K562 (cell line): ENCODE data around the gene RAB40AL. TPM values are rescaled to one million over a fixed set of nuclear protein-coding genes. Genes with fewer than 3 reads are reported as not detected.

Source experiments
- ATAC-seq: fragments of 200-7000 bp; cut with Tn5 transposase; 3 replicates; pipeline ENCODE4 v1.9.1; 2020; ENCODE audit warnings: moderate library complexity
- BruUV-seq: library from RNA; stranded (reverse); fragments of 400-500 nt; replicated peaks from 2 replicates; lab custom pipeline; 2021; lab: Mats Ljungman, UMichigan
- CTCF ChIA-PET: fragments of 300-600 bp; formaldehyde crosslinking; extraction: SDS; loops from one replicate; lab custom pipeline; 2021; ENCODE audit warnings: low intra/inter-chr PET ratio; lab: Yijun Ruan, JAX
- POLR2A ChIA-PET: fragments of 300-600, 350-650 bp; sonication (Branson Sonifier 250); formaldehyde crosslinking; extraction: SDS; loops from one replicate; lab custom pipeline; 2021; ENCODE audit warnings: antibody characterized with exemption, inconsistent platforms; lab: Yijun Ruan, JAX
- DNase-seq, 4 experiments: peaks; one replicate each; pipeline versions ENCODE4 v3.0.0 to v3.0.0-alpha.2; 2011 to 2018; ENCODE audit warnings: low spot score in 3 of 4, mixed read lengths in 3 of 4; ENCODE audit errors: extremely low read depth in 1 of 4
- FAIRE-seq: peaks from 2 replicates; lab custom pipeline; 2011; peaks lifted over from hg19 to GRCh38; lab: Jason Lieb, UNC
- H2AFZ ChIP-seq: 2 replicates; pipeline ENCODE4 v1.6.0; 2011; ENCODE audit warnings: low read depth, low read length, control low read depth, inconsistent platforms
- H3K27ac ChIP-seq: fragments of 200-600 bp; 3 replicates; pipeline ENCODE4 v1.8.0; 2011; ENCODE audit warnings: low read depth, mild to moderate bottlenecking, control low read depth, inconsistent platforms, low read length, moderate library complexity, mixed read lengths; ENCODE audit errors: extremely low read depth
- H3K27me3 ChIP-seq, 2 experiments: fragments of 300-600 bp in 1 of 2; 2 replicates in 1 of 2; 3 replicates in 1 of 2; pipeline versions ENCODE4 v1.6.0 to v1.8.0; 2011; ENCODE audit warnings: inconsistent platforms in 2 of 2, low read length in 2 of 2, mild to moderate bottlenecking in 1 of 2, mixed read lengths in 1 of 2, moderate library complexity in 1 of 2; ENCODE audit not compliant: control insufficient read depth in 2 of 2, insufficient read depth in 2 of 2
- H3K36me3 ChIP-seq: fragments of 300-600 bp; 3 replicates; pipeline ENCODE4 v1.8.0; 2011; ENCODE audit warnings: mild to moderate bottlenecking, low read length, inconsistent platforms; ENCODE audit not compliant: control insufficient read depth, insufficient read depth
- H3K4me1 ChIP-seq, 2 experiments: fragments of 200-600 bp in 1 of 2; replicated peaks in 1 of 2; 2 replicates in 1 of 2; 3 replicates in 1 of 2; pipeline versions ENCODE4 v1.5.1 to v1.8.0; 2011; ENCODE audit warnings: inconsistent platforms in 2 of 2, low read length in 2 of 2, mild to moderate bottlenecking in 1 of 2, mixed read lengths in 1 of 2, moderate library complexity in 1 of 2; ENCODE audit not compliant: control insufficient read depth in 2 of 2, insufficient read depth in 2 of 2
- H3K4me2 ChIP-seq: 2 replicates; pipeline ENCODE4 v1.6.1; 2011; ENCODE audit warnings: low read length, control low read depth, inconsistent platforms, mixed read lengths; ENCODE audit not compliant: insufficient read depth
- H3K4me3 ChIP-seq: fragments of 200-600 bp; sonication (generic), shearing (Covaris generic); 2 replicates; pipeline ENCODE4 v1.5.1; 2016; ENCODE audit warnings: control low read depth, inconsistent platforms
- H3K79me2 ChIP-seq: fragments of 200-600 bp; 3 replicates; pipeline ENCODE4 v1.8.0; 2011; ENCODE audit warnings: low read length, inconsistent platforms; ENCODE audit not compliant: control insufficient read depth, insufficient read depth
- H3K9ac ChIP-seq, 2 experiments: 2 replicates each; pipeline versions ENCODE4 v1.6.0 to v1.6.1; 2011; ENCODE audit warnings: low read depth in 2 of 2, low read length in 2 of 2, control low read depth in 1 of 2, inconsistent platforms in 1 of 2, mild to moderate bottlenecking in 1 of 2, mixed read lengths in 1 of 2; ENCODE audit not compliant: insufficient read depth in 1 of 2
- H3K9me1 ChIP-seq: one replicate; pipeline ENCODE4 v1.6.0; 2011; ENCODE audit warnings: inconsistent platforms, mild to moderate bottlenecking, low read length, moderate library complexity; ENCODE audit not compliant: control insufficient read depth, insufficient read depth
- H3K9me3 ChIP-seq: replicated peaks from 2 replicates; pipeline ENCODE4 v1.5.1; 2011; ENCODE audit warnings: low read depth, low read length, inconsistent platforms; ENCODE audit not compliant: control insufficient read depth, insufficient read depth
- H4K20me1 ChIP-seq: replicated peaks from 2 replicates; pipeline ENCODE4 v1.6.1; 2011; ENCODE audit warnings: low read length, inconsistent platforms, mixed read lengths; ENCODE audit not compliant: control insufficient read depth, insufficient read depth
- CTCFL ChIP-seq: IDR thresholded peaks from 2 replicates; pipeline ENCODE4 v1.6.1; 2011; ENCODE audit warnings: borderline replicate concordance, low read depth, mild to moderate bottlenecking, moderate library complexity, low read length; ENCODE audit not compliant: insufficient read depth, poor library complexity, severe bottlenecking
- HDAC2 ChIP-seq: fragments of 450-650 bp; IDR thresholded peaks from 2 replicates; pipeline ENCODE4 v1.6.1; 2016; ENCODE audit warnings: mild to moderate bottlenecking
- HDGF ChIP-seq: fragments of 450-650 bp; IDR thresholded peaks from 2 replicates; pipeline ENCODE4 v1.6.1; 2016
- ILK ChIP-seq: fragments of 450-650 bp; IDR thresholded peaks from 2 replicates; pipeline ENCODE4 v1.6.1; 2016; ENCODE audit warnings: missing genetic modification characterization, low read depth, mild to moderate bottlenecking, missing compliant biosample characterization, moderate library complexity, borderline replicate concordance
- KDM5B ChIP-seq: fragments of 200-600 bp; sonication (generic); IDR thresholded peaks from 2 replicates; pipeline ENCODE4 v1.6.1; 2012; ENCODE audit warnings: low read depth, mild to moderate bottlenecking, moderate library complexity, low read length, control low read depth, inconsistent platforms; ENCODE audit not compliant: insufficient replicate concordance
- MTA3 ChIP-seq: fragments of 450-650 bp; formaldehyde crosslinking; IDR thresholded peaks from 2 replicates; pipeline ENCODE4 v1.6.1; 2017; ENCODE audit warnings: mild to moderate bottlenecking, borderline replicate concordance
- PREB ChIP-seq: sonication (generic); formaldehyde crosslinking; IDR thresholded peaks from 2 replicates; pipeline ENCODE4 v1.8.1; 2023; ENCODE audit warnings: mild to moderate bottlenecking, missing genetic modification reagents
- PTTG1 ChIP-seq: fragments of 450-650 bp; IDR thresholded peaks from 2 replicates; pipeline ENCODE4 v1.6.1; 2016; ENCODE audit warnings: low read depth, mild to moderate bottlenecking, missing genetic modification characterization, missing compliant biosample characterization
- U2AF2 ChIP-seq: fragments of 200-400 bp; formaldehyde crosslinking; optimal IDR thresholded peaks from 2 replicates; pipeline ENCODE3; 2017; ENCODE audit warnings: low read depth, mild to moderate bottlenecking, low read length
- XRCC4 ChIP-seq: IDR thresholded peaks from one replicate; pipeline ENCODE4 v1.6.1; 2011; ENCODE audit not compliant: insufficient read depth, insufficient read length; ENCODE audit errors: extremely low read depth
- ZBTB1 ChIP-seq: sonication (generic); formaldehyde crosslinking; IDR thresholded peaks from 2 replicates; pipeline ENCODE4 v1.8.1; 2023; ENCODE audit warnings: missing genetic modification reagents, low read depth, mild to moderate bottlenecking, borderline replicate concordance
- ZKSCAN8 ChIP-seq: fragments of 200-800 bp; sonication (Bioruptor generic); IDR thresholded peaks from 2 replicates; pipeline ENCODE4 v1.6.1; 2016; ENCODE audit warnings: missing genetic modification characterization, missing compliant biosample characterization
- WGBS: fragments of 100-300 bp; shearing (Covaris generic); methylation state at CpG from one replicate; pipeline ENCODE4 v1.1.6; 2016; ENCODE audit warnings: low coverage, mixed read lengths; ENCODE audit not compliant: insufficient coverage; ENCODE audit errors: missing lambda C conversion rate; 5-methylcytosine and 5-hydroxymethylcytosine counted together
- in situ Hi-C: fragments of 300-500 bp; cut with MboI; formaldehyde crosslinking; loops from 4 replicates; pipeline ENCODE4 v1.15.0; 2018; ENCODE audit warnings: inconsistent platforms, mixed read lengths
- intact Hi-C: fragments of 100-400 bp; cut with micrococcal nuclease; formaldehyde crosslinking; loops from 2 replicates; pipeline ENCODE4 v1.14.2; 2022
- polyA plus RNA-seq, 8 experiments: library from polyadenylated mRNA; depleted of rRNA in 4 of 8; stranded (reverse) in 5 of 8; unstranded in 3 of 8; fragments of >200 nt; fragmentation: Nextera tagmentation in 2 of 8; fragmentation: Illumina TruSeq in 1 of 8; extraction: Ambion mirVana in 2 of 8; extraction: Trizol in 1 of 8; gene quantifications; 2 replicates each; pipeline versions ENCODE4 v1.2.1 to v1.2.3, GENCODE V29; 2011 to 2014; ENCODE audit warnings: inconsistent platforms in 1 of 8, missing spikeins in 1 of 8
- total RNA-seq, 7 experiments: library from RNA; depleted of rRNA in 6 of 7; stranded (reverse); fragments of >200 nt in 6 of 7; fragmentation: Illumina TruSeq in 2 of 7; extraction: Trizol in 2 of 7; gene quantifications; 2 replicates each; pipeline versions ENCODE4 v1.2.1 to v1.2.3, GENCODE V29; 2011 to 2021; ENCODE audit warnings: low replicate concordance in 1 of 7

RAB40AL gene
- total and polyA plus RNA-seq, 9 of the 15 experiments (the other 6 are each of a cell fraction or from before 2014, with no cell fraction given), result 0.13 to 0.44 (median 0.42) TPM; not detected in 4

DNA sequence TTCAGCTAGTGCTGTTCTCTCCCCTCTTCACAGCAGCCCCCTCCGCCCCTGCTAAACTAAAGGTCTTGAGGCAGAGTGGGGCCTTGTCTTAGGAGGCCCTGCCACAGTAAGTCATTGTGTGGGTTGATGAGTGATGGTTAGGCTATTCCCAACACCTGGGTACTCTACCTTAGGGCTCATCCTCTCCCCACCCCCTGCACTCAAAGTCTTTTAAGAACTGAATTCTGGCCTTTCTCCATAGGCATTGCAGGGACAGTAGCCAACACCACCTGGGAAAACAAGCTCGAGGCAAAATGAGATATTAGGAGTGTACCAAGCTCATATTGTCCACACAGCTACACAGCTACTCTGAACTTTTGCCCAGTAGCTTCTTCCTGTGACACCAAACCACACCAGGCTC lies 42.5 kb downstream of the RAB40AL start:
- intact Hi-C loops, result no loop called here
- Histone ChIP-seq H3K4me3 (no peak overlapping the region), H3K9me1 (no peaks in the 10 kb centered on the region), H3K36me3 (no peaks in the 10 kb centered on the region), H3K4me1 (no peaks in the 10 kb centered on the region; a peak in 1 of 5 replicates), H3K4me2 (no peak overlapping the region), H3K9me3 (no peaks in the 10 kb centered on the region), H3K27ac (no peak overlapping the region), H2AFZ (no peak overlapping the region), H3K9ac (no peak overlapping the region), H3K79me2 (no peaks in the 10 kb centered on the region), H4K20me1 (no peaks in the 10 kb centered on the region), H3K27me3 (peaks cover 0 to 5% of the 10 kb centered on the region in 2 experiments; a peak in 2 of 5 replicates)
- FAIRE-seq (no peak), DNase-seq (no peak), ATAC-seq (no peak)
- BruUV-seq, result no TSS peak
- POLR2A ChIA-PET, result interaction anchor here (0.7 kb wide), 1 partner anchor 189 kb away, joined by 3 read pairs; no protein-coding TSS in a partner anchor
- no peak for TF ChIP-seq ZKSCAN8 (CRISPR knock-in tag)
- no peak for TF ChIP-seq KDM5B
- no peak for TF ChIP-seq PREB
- TF ChIP-seq HDGF, result no peak
- TF ChIP-seq U2AF2, result no peak
- TF ChIP-seq XRCC4, result no peak
- TF ChIP-seq CTCFL, result no peak
- no peak for TF ChIP-seq HDAC2
- no peak for TF ChIP-seq MTA3
- TF ChIP-seq PTTG1 (tag), result no peak
- no peak for TF ChIP-seq ZBTB1 (CRISPR knock-in tag)
- TF ChIP-seq ILK (tag), result no peak
- 21% methylated on average over 2 of the region's 2 CpGs for WGBS
- in situ Hi-C loops, result no loop called here
- CTCF ChIA-PET, result no interaction called here
